HG03558 (cell line): ENCODE measurements around the gene ZNF146.
"Not testable (repeated sequence)": the region's sequence is repeated elsewhere in the genome, so short reads cannot be mapped to it uniquely, and the experiment has no call there.

Experiments
- ATAC-seq: cut with Tn5 transposase; IDR thresholded peaks from one replicate; pipeline ENCODE4 v1.9.1; 2021; ENCODE audit warnings: moderate number of reproducible peaks; ENCODE audit not compliant: unreplicated experiment; ENCODE audit errors: extremely low read depth

Gene ZNF146

DNA sequence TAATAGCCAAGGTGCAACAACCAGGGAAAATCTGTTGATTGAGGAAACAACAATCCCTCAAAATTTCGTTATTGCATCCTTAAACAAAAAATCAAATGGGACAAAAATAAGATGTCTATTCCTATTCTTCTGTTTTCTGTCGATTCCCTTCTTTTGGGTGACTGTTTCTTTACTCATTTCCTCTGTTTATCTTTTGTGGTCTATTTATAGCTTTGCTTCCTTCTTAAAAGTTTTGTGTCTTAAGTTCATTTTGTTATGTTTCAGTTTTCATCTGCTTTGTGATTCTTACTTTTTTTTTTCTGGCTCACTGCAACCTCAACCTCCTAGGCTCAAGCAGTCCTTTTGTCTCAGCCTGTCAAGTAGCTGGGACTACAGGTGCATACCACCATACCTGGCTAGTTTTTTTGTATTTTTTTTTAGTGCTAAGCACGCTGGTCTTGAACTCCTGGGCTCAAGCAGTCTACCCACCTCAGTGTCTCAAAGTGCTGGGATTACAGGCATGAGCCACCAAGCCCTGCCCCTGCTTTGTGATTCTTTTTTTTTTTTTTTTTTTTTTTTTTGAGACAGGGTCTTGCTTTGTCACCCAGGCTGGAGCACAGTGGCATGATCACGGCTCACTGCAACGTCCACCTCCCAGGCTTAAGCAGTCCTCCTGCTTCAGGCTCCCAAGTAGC, 10.4 kb downstream of the ZNF146 start:
- no peak for ATAC-seq

DNA sequence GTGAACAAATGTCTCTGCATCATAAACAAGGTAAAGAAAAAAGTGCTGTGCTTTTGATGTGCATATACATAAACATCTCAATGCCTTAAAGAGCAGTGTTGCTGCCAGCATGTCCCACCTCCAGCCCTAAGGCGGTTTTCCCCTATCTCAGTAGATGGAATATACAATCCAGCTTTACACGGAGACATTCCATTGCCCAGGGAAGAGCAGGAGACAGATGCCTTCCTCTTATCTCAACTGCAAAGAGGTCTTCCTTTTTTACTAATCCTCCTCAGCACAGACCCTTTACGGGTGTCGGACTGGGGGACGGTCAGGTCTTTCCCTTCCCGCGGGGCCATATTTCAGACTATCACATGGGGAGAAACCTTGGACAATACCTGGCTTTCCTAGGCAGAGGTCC, 18.7 kb downstream of the ZNF146 start:
- not testable (repeated sequence) for ATAC-seq

DNA sequence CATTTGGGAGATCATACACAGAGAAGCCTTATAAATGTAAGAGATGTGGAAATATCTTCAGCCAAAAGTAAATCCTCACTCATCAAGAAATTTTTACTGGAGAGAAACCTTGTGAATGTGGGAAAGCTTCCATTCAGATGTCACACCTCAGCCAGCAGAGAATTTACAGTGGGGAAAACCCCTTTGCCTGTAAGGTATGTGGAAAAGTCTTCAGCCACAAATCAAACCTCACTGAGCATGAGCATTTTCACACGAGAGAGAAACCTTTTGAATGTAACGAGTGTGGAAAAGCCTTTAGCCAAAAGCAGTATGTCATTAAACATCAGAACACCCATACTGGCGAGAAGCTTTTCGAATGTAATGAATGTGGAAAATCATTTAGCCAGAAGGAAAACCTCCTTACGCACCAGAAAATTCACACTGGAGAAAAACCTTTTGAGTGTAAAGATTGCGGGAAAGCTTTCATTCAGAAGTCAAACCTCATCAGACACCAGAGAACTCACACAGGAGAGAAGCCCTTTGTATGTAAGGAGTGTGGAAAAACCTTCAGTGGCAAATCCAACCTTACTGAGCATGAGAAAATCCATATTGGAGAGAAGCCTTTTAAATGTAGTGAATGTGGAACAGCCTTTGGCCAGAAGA, 21.5 kb downstream of the ZNF146 start:
- no peak for ATAC-seq

DNA sequence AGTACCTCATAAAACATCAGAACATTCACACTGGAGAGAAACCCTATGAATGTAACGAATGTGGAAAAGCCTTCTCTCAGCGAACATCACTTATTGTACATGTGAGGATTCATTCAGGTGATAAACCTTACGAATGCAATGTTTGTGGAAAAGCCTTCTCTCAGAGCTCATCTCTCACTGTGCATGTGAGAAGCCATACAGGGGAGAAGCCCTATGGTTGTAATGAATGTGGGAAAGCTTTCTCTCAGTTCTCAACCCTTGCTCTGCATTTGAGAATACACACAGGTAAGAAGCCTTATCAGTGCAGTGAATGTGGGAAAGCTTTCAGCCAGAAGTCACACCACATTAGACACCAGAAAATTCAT, 22.0 kb downstream of the ZNF146 start:
- ATAC-seq: no peak

DNA sequence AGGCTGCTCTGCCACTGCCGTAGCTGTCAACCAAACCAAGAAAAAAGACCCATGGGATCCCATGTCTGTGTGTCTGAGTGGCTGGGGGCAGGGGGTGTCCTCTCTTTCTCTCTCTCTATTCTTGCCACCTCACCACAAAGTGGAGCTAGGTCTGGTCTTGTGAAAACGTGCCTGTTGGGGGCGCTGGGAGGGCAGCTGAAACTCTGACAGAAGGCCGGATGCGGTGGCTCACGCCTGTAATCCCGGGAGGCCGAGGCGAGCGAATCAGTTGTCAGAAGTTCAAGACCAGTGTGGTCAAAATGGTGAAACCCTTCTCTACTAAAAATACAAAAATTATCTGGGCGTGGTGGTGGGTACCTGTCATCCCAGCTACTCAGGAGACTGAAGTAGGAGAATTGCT, 29.2 kb downstream of the ZNF146 start:
- ATAC-seq: no peak

DNA sequence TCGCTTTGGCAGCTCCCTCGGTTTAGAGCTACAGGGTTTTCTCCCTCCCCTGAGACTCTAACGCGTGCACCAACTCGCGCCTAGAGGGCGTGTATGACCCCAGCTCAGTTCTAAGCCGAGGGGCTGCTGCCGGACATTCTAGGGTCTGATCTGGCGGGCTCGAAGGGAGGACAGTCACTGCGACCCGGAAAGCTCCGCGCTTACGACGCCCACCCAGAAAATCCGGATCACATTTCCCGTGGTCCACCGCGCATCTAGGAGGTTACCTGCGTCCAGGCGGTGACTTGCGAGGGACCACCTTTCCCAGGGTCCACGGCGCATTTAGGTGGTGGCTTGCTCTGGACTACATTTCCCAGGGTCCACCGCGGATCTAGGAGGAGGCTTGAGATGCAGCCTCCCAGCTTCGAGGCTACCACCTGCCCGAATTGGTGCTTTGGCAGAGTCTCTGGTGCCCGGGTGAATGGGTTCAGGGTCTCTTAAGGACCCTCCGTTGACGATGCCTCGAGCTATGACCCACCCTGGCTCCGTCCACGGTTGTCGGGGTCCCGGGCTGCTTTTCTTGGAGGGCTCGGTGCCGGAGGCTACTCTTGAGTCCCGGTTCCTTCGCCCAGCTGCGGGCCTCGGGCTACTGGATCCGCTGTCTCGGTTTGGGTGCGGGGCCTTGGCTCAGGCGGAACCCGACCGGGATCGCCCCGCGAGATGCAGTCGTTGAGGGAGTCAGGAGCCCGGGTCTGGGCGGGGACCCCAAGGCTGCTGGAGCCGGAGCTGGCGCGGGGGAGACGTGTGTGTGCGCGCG, 30.5 kb downstream of the ZNF146 start:
- ATAC-seq: no peak

DNA sequence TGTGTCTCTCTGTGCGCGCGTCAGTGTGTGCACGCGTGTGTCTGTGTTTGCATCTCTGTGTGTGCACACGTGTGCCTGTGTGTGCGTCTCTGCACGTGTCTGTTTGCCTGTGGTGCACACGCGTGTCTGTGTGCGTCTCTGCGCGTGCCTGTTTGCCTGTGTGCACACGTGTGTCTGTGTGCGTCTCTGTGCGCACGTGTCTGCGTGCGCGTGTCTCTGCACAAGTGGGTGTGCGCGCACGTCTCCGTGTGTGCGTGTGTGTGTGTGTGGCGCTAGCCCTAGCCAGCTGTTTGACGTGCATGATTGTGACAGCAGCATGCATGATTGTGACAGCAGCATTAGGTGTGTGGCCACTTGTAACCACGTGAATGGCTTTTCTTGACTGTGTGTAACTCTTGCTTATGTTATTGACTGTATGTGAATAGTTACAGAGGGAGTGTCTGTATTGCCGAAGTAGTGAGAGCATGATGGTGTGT, 31.1 kb downstream of the ZNF146 start:
- no peak for ATAC-seq

DNA sequence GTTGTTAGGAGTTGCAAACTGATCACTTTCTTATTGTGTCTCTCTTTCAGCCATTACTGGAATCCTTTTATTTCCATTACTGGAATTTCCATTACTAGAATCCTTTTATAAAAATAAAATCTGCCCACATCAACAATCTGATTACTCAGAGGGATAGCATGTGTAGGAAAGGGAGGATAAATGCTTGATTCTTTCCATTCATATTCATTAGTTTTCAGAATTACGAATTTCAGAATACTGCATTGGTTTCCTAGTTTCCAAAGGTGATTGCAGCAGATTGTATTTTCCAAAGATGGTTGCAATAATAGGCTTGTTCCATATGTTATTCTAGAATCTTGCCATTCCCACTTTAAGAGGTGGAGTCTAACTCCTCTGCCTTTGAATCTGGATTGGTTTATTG, 37.1 kb downstream of the ZNF146 start:
- ATAC-seq: no peak

DNA sequence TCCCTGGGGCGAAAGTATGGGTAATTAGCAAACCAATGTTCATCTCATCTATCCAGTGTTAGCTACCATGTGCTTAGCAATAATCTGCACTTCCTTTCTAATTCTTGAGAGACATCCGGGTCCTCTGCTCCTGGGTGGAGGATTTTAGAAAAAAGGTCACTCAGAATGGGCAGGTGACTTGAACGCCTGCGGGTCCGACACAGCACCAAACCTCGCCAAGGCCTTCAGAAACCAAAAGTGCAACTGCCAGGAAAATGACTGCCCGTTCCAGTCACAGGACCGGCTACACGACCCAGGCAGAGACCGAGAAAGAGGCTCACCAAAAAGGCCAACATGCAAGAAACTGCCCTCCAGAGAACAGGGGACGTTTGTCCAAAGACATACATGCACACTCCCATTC, 39.9 kb downstream of the ZNF146 start:
- no peak for ATAC-seq

DNA sequence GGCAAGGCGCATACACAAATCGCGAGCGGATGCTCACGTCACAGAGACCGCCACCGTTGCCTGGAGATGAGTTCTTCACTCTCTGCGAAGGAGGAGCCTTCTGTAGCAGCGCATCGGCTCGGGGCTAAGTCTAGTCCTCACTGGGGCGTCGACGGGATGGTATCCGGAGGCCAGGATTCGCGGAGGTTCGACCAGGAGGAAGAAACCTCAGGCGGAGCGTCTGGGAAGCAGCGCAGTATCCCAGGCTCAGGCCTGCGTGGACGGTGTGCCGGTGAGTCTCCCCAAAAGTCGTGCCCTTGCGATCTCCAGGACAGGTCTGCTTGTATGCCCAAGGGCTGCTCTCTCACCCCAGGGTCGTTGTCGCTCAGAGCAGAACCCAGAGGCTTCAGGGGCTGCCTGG, 40.4 kb downstream of the ZNF146 start:
- no peak for ATAC-seq

DNA sequence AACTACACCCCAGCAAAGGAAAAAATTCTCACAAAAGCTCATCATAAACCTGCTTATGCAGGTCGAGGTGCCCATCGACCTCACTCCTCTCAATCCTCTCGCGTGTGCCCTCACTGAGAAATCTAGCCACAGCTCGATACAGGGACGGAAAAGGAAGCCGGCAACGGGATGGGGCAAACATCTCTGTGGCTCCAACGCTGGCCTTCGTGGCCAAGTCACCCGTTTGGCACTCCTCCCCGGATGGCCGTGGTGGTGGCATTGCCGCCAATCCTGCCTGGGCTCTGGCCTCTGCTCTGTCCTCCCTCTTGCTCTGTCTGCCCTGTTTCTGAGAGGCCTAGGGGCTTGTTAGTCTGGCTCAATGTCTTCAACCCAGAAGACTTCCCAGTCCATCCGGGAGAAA, 41.2 kb downstream of the ZNF146 start:
- ATAC-seq: no peak

DNA sequence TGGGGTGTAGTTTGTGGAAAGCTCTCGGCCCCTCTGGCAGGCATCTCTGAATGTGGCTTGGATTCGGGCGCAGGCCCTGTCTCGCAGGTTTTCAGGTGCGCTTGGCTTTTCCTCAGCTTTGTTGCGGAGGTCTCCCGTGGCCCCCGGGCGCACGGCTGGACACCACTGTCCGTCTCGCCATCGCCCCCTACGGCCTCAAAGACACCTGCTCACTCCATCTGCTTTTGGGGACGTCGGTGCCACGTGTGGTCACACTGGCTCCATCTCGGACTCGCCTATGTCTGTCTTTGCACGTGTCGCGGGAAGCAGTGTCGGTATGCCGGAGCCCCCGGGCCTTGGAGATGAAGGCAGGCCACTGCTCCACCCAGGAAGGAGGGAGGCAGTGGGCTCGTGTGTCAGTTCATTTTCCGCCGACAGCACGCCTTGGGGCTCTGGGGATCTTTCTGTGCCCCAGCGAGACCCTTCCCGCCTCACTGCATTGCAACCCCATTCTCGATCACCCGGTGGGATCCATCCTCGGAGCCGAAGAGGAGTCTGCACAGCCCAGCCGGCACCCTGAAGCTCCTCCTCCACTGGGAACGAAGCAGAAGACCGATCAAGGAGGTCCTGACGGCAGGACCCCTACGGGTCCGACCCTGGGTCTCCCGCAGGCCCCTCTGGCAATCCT, 42.1 kb downstream of the ZNF146 start:
- ATAC-seq: no peak

DNA sequence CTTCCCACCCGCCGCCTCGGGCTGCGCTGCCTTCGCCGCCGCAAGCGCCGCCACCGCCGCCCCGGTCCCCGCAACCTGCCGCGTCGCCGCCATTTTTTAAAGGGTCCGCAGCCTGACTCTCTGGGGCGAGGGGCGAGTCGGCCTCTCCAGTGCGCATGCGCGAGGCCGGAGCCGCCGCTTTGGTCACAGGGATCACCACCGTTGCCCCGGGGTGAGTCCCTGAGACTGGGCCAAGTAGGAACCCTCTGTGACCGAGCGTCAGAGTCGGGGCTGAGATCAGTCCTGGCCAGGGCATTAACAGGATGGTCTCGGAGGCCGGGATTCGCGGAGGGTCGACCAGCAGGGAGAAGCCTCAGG, 42.6 kb downstream of the ZNF146 start:
- ATAC-seq: no peak

DNA sequence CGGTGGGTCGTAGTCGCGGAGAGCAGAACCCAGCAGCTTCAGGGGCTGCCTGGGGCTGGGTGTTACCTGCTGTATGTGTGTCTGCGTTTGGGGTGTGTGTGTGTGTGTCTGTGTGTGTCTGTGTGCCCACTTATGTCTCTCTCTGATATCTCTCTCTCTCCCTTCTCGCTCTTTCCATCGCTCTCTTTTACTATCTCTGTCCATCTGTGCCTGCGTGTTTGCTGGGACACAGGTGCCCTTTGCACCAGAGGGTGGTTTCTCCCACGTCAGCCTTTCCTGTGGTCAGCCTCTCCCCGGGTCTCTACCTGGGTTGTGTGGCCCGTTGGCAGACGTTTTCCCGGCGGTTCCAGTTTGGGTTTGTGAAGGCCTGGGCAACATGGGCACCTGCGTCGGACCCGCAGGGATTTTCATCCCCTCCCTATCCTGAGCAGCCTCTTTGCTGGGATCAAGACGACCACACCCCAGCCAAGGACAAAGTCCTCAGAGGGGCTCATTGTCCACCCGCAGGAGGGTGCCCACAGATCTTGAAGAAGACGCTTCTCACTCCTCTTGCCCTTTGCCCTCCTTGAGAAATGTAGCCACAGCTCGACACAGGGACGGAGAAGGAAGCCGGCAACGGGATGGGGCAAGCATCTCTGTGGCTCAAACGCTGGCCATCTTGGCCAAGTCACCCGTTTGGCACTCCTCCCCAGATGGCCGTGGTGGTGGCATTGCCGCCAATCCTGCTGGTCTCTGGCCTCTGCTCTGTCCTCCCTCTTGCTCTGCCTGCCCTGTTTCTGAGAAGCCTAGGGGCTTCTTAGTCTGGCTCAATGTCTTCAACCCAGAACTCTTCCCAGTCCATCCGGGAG, 43.3 kb downstream of the ZNF146 start:
- ATAC-seq: no peak

DNA sequence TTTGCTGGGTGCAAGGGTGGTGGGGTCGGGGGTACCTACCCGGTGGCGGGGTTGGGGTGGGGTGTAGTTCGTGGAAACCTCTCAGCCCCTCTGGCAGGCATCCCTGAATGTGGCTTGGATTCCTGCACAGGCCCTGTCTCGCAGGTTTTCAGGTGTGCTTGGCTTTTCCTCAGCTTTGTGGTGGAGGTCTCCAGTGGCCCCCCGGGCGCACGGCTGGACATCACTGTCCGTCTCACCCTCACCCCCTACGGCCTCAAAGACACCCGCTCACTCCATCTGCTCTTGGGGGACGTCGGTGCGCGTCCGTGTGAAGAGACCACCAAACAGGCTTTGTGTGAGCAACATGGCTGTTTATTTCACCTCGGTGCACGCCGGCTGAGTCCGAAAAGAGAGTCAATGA, 44.3 kb downstream of the ZNF146 start:
- ATAC-seq: no peak

DNA sequence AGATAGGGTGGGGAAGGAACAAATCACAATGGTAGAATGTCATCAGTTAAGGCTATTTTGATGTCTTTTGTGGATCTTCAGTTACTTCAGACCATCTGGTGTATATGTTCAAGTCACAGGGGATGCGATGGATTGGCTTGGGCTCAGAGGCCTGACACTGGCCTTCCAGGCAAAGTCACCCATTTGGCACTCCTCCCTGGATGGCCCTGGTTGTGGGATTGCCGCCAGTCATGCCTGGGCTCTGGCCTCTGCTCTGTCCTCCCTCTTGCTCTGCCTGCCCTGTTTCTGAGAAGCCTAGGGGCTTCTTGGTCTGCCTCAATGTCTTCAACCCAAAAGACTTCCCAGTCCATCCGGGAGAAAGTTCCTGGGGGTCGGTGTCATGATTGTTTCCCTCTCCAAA, 50.2 kb downstream of the ZNF146 start:
- no peak for ATAC-seq

DNA sequence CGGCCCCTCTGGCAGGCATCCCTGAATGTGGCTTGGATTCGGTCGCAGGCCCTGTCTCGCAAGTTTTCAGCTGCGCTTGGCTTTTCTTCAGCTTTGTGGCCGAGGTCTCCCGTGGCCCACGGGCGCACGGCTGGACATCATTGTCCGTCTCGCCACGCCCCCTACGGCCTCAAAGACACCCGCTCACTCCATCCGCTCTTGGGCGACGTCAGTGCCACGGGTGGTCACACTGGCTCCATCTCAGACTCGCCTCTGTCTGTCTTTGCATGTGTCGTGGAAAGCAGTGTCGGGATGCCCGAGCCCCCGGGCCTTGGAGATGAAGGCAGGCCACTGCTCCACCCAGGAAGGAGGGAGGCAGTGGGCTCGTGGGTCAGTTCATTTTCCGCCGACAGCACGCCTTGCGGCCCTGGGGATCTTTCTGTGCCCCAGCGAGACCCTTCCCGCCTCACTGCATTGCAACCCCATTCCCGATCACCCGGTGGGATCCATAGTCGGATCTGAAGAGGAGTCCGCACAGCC, 51.0 kb downstream of the ZNF146 start:
- ATAC-seq: no peak

DNA sequence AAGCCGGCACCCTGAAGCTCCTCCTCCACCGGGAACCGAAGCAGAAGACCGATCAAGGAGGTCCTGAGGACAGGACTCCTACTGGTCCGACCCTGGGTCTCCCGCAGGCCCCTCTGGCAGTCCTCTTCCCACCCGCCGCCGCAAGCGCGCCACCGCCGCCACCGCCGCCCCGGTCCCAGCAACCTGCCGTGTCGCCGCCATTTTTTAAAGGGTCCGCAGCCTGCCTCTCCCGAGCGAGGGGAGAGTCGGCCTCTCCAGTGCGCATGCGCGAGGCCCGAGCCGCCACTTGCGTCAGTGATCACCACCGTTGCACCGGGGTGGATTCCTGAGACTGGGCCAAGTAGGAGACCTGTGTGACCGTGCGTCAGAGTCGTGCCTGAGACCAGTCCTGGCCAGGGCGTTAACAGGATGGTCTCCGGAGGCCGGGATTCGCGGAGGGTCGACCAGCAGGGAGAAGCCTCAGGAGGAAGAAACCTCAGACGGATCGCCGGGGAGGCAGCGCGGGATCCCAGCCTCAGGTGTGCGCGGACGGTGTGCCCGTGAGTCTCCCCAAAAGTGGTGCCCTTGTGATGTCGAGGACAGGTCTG, 51.6 kb downstream of the ZNF146 start:
- ATAC-seq: no peak

DNA sequence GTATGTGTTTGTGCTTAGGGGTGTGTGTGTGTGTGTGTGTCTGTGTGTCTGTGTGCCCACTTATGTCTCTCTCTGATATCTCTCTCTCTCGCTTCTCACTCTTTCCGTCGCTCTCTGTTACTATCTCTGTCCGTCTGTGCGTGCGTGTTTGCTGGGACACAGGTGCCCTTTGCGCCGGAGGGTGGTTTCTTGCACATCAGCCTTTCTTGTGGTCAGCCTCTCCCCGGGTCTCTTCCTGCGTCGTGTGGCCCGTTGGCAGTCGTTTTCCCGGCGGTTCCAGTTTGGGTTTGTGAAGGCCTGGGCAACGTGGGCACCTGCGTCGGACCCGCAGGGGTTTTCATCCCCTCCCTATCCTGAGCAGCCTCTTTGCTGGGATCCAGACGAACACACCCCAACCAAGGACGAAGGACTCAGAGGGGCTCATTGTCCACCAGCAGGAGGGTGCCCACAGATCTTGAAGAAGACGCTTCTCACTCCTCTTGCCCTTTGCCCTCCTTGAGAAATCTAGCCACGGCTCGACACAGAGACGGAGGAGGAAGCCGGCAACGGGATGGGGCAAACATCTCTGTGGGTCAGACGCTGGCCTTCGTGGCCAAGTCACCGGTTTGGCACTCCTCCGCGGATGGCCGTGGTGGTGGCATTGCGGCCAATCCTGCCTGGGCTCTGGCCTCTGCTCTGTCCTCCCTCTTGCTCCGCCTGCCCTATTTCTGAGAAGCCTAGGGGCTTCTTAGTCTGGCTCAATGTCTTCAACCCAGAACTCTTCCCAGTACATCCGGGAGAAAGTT, 52.3 kb downstream of the ZNF146 start:
- no peak for ATAC-seq
